Adipocyte (in vitro differentiated cells): ENCODE data around the gene TRPV3.

Source experiments
- DNase-seq: peaks from one replicate; pipeline ENCODE4 v3.0.0-alpha.2; 2015; ENCODE audit warnings: low read depth
- H3K27me3 ChIP-seq: replicated peaks from 2 replicates; pipeline ENCODE4 v1.7.0; 2013; ENCODE audit warnings: mild to moderate bottlenecking, low read length, moderate library complexity; ENCODE audit not compliant: control insufficient read depth, insufficient read depth
- H3K36me3 ChIP-seq: 2 replicates; pipeline ENCODE4 v1.7.0; 2013; ENCODE audit warnings: low read length, mild to moderate bottlenecking, moderate library complexity; ENCODE audit not compliant: control insufficient read depth, insufficient read depth, severe bottlenecking
- H3K4me1 ChIP-seq: 2 replicates; pipeline ENCODE4 v1.7.0; 2013; ENCODE audit warnings: mild to moderate bottlenecking, low read length, moderate library complexity; ENCODE audit not compliant: control insufficient read depth, insufficient read depth
- H3K4me3 ChIP-seq: 2 replicates; pipeline ENCODE4 v1.7.0; 2013; ENCODE audit warnings: mild to moderate bottlenecking, low read length, moderate library complexity
- H3K9ac ChIP-seq: 2 replicates; pipeline ENCODE4 v1.7.0; 2013; ENCODE audit warnings: mild to moderate bottlenecking, low read length, moderate library complexity
- H3K9me3 ChIP-seq: 2 replicates; pipeline ENCODE4 v1.7.0; 2013; ENCODE audit warnings: mild to moderate bottlenecking, low read length, moderate library complexity; ENCODE audit not compliant: control insufficient read depth

TRPV3 gene

GRCh38 chr17:3501344-3501743 is 56.3 kb downstream of the TRPV3 start:
- peaks cover 3% of the 10 kb centered on the region for H3K9me3 ChIP-seq
- peaks cover 1% of the 10 kb centered on the region for H3K36me3 ChIP-seq
- H3K27me3 ChIP-seq = no peaks in the 10 kb centered on the region
- peaks cover 10% of the 10 kb centered on the region for H3K4me1 ChIP-seq
- DNase-seq = no peak
- H3K9ac ChIP-seq = no peak overlapping the region
- H3K4me3 ChIP-seq = no peak overlapping the region

GRCh38 chr17:3497101-3497500 is 60.5 kb downstream of the TRPV3 start:
- Histone ChIP-seq H3K4me1 (peaks cover 2% of the 10 kb centered on the region), H3K27me3 (no peaks in the 10 kb centered on the region), H3K9ac (no peak overlapping the region), H3K36me3 (peaks cover 23% of the 10 kb centered on the region), H3K4me3 (no peak overlapping the region), H3K9me3 (peaks cover 3% of the 10 kb centered on the region)
- no peak for DNase-seq

- no peaks in the 10 kb centered on the region for H3K4me1 ChIP-seq
- no peak overlapping the region for H3K4me3 ChIP-seq
- H3K9ac ChIP-seq = no peak overlapping the region
- peaks cover 38% of the 10 kb centered on the region for H3K36me3 ChIP-seq
- H3K27me3 ChIP-seq = no peaks in the 10 kb centered on the region
- H3K9me3 ChIP-seq = no peaks in the 10 kb centered on the region
- no peak for DNase-seq
Measured at GRCh38 chr17:3485481-3486068, 72.0 kb downstream of the TRPV3 start.

GRCh38 chr17:3482852-3483251 is 74.8 kb downstream of the TRPV3 start:
- Histone ChIP-seq H3K9me3 (no peaks in the 10 kb centered on the region), H3K36me3 (peaks cover 20% of the 10 kb centered on the region), H3K4me1 (no peaks in the 10 kb centered on the region), H3K4me3 (no peak overlapping the region), H3K27me3 (no peaks in the 10 kb centered on the region), H3K9ac (no peak overlapping the region)
- no peak for DNase-seq

- Histone ChIP-seq H3K9me3 (no peaks in the 10 kb centered on the region), H3K4me1 (peaks cover 10% of the 10 kb centered on the region), H3K4me3 (no peak overlapping the region), H3K27me3 (no peaks in the 10 kb centered on the region), H3K36me3 (peaks cover 14% of the 10 kb centered on the region), H3K9ac (no peak overlapping the region)
- DNase-seq = no peak
Measured at GRCh38 chr17:3479988-3480387, 77.6 kb downstream of the TRPV3 start.

- no peaks in the 10 kb centered on the region for H3K36me3 ChIP-seq
- peak within 1 kb of the TSS; percentile 92 for H3K4me3 ChIP-seq
- peaks cover 20% of the 10 kb centered on the region for H3K4me1 ChIP-seq
- H3K27me3 ChIP-seq = no peaks in the 10 kb centered on the region
- DNase-seq = no peak
- no peaks in the 10 kb centered on the region for H3K9me3 ChIP-seq
- peak within 1 kb of the TSS; percentile 95 for H3K9ac ChIP-seq
Measured at GRCh38 chr17:3475812-3476610, 81.6 kb downstream of the TRPV3 start, which contains the start of gene ASPA. TSS of gene ASPA (plus strand) at chr17:3475997. CDS start at chr17:3476160, 163 bp downstream.

- Histone ChIP-seq H3K36me3 (no peaks in the 10 kb centered on the region), H3K9me3 (no peaks in the 10 kb centered on the region), H3K27me3 (no peaks in the 10 kb centered on the region), H3K4me3 (peak overlapping the region; percentile 92), H3K9ac (peak overlapping the region; percentile 95), H3K4me1 (peaks cover 20% of the 10 kb centered on the region)
- DNase-seq = no peak
Measured at GRCh38 chr17:3475251-3475685, 82.3 kb downstream of the TRPV3 start.

- Histone ChIP-seq H3K9ac (peak overlapping the region; percentile 95), H3K4me1 (peaks cover 20% of the 10 kb centered on the region)
- peak; percentile 10 for DNase-seq
Measured at GRCh38 chr17:3474212-3474611, 83.4 kb downstream of the TRPV3 start.

GRCh38 chr17:3472137-3472536 is 85.5 kb downstream of the TRPV3 start:
- Histone ChIP-seq H3K36me3 (no peaks in the 10 kb centered on the region), H3K9me3 (no peaks in the 10 kb centered on the region), H3K9ac (no peak overlapping the region), H3K27me3 (no peaks in the 10 kb centered on the region), H3K4me3 (no peak overlapping the region), H3K4me1 (peaks cover 20% of the 10 kb centered on the region)
- DNase-seq = no peak

More at GRCh38 chr17:3474212-3474611, 83.4 kb downstream of the TRPV3 start:
- Histone ChIP-seq H3K4me3 (peak overlapping the region; percentile 92), H3K36me3 (no peaks in the 10 kb centered on the region), H3K27me3 (no peaks in the 10 kb centered on the region), H3K9me3 (no peaks in the 10 kb centered on the region)

GRCh38 chr17:3471599-3471998 is 86.0 kb downstream of the TRPV3 start, which contains the start of gene SPATA22:
TSS of gene SPATA22 (minus strand) at chr17:3471819. CDS start at chr17:3469325, 2,494 bp downstream.
- no peak within 1 kb of the TSS for H3K4me3 ChIP-seq
- no peaks in the 10 kb centered on the region for H3K36me3 ChIP-seq
- H3K27me3 ChIP-seq = no peaks in the 10 kb centered on the region
- H3K9ac ChIP-seq = no peak within 1 kb of the TSS
- H3K9me3 ChIP-seq = no peaks in the 10 kb centered on the region
- no peak for DNase-seq
- H3K4me1 ChIP-seq = peaks cover 22% of the 10 kb centered on the region

- peaks cover 10% of the 10 kb centered on the region for H3K4me1 ChIP-seq
- H3K9ac ChIP-seq = no peak overlapping the region
- no peak overlapping the region for H3K4me3 ChIP-seq
- no peaks in the 10 kb centered on the region for H3K36me3 ChIP-seq
- H3K27me3 ChIP-seq = no peaks in the 10 kb centered on the region
- DNase-seq = no peak
- no peaks in the 10 kb centered on the region for H3K9me3 ChIP-seq
Measured at GRCh38 chr17:3469529-3469928, 88.1 kb downstream of the TRPV3 start.
